ENCODE measurements around the gene HOXA9. TPM values are rescaled to one million over a fixed set of nuclear protein-coding genes. Genes with fewer than 3 reads are reported as not detected.

HOXA9 gene
- total RNA-seq, 4 donors from 2014 or later, result 25.7 to 71.2 (median 46.1) TPM

- H3K4me1 ChIP-seq, result peaks cover 0 to 26% (median 0%) of the 10 kb centered on the region in 4 donors
- DNase-seq, result no peak
- no peak overlapping the region for H3K27ac ChIP-seq
- no peak overlapping the region for H3K4me3 ChIP-seq
- H3K27me3 ChIP-seq, result peaks cover 0 to 71% of the 10 kb centered on the region in 2 donors
- H3K36me3 ChIP-seq, result no peaks in the 10 kb centered on the region
- no peaks in the 10 kb centered on the region for H3K9me3 ChIP-seq
- TF ChIP-seq, protein P1, sequence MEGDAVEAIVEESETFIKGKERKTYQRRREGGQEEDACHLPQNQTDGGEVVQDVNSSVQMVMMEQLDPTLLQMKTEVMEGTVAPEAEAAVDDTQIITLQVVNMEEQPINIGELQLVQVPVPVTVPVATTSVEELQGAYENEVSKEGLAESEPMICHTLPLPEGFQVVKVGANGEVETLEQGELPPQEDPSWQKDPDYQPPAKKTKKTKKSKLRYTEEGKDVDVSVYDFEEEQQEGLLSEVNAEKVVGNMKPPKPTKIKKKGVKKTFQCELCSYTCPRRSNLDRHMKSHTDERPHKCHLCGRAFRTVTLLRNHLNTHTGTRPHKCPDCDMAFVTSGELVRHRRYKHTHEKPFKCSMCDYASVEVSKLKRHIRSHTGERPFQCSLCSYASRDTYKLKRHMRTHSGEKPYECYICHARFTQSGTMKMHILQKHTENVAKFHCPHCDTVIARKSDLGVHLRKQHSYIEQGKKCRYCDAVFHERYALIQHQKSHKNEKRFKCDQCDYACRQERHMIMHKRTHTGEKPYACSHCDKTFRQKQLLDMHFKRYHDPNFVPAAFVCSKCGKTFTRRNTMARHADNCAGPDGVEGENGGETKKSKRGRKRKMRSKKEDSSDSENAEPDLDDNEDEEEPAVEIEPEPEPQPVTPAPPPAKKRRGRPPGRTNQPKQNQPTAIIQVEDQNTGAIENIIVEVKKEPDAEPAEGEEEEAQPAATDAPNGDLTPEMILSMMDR (IDR thresholded peaks at IDR 0.05), result no peak
- TF ChIP-seq POLR2A (IDR thresholded peaks at IDR 0.05), result no peak
These were observed 42.1 kb upstream of the HOXA9 start for GRCh38 chr7:27207348-27207985.

- Histone ChIP-seq H3K4me3 (no peak overlapping the region), H3K9me3 (no peaks in the 10 kb centered on the region), H3K27ac (no peak overlapping the region), H3K36me3 (no peaks in the 10 kb centered on the region), H3K4me1 (peaks cover 0 to 27% (median 5%) of the 10 kb centered on the region in 4 donors), H3K27me3 (peaks cover 0 to 77% of the 10 kb centered on the region in 2 donors)
- TF ChIP-seq, protein P1 (IDR thresholded peaks at IDR 0.05), result no peak
- TF ChIP-seq POLR2A (IDR thresholded peaks at IDR 0.05), result no peak
- no peak for DNase-seq
These were observed 40.3 kb upstream of the HOXA9 start for GRCh38 chr7:27205325-27206280.

DNA sequence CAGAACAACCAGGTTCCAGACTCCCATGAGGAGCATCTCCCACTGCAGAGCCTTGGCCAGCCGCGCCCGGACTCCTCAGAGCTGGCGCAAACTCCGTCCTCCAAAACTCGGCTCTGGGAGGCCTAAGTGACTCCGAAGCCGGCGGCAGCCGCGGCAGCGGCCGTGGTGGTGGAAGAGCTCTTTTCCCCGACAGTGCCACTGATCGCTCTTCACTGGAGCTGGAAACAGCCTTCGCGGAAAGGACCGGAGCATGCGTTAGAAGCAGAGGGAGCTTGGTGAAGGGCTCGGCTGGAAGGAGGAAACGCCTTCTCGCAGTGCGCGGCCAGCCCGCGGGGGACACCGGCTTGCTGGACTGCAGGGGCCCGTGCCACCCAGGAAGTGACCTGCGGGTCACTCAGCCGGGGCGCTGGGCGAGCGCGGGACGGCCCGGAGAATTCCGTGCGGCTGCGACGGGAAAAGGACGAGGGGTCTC is 39.5 kb upstream of the HOXA9 start:
- Histone ChIP-seq H3K27ac (no peak overlapping the region), H3K27me3 (peaks cover 0 to 76% of the 10 kb centered on the region in 2 donors), H3K4me3 (no peak overlapping the region), H3K9me3 (no peaks in the 10 kb centered on the region), H3K4me1 (peaks cover 0 to 31% (median 11%) of the 10 kb centered on the region in 4 donors), H3K36me3 (no peaks in the 10 kb centered on the region)
- DNase-seq, result peak in 1 of 3 donors; percentile 53
- TF ChIP-seq, protein P1 (IDR thresholded peaks at IDR 0.05), result no peak
- no peak for TF ChIP-seq POLR2A (IDR thresholded peaks at IDR 0.05)

DNA sequence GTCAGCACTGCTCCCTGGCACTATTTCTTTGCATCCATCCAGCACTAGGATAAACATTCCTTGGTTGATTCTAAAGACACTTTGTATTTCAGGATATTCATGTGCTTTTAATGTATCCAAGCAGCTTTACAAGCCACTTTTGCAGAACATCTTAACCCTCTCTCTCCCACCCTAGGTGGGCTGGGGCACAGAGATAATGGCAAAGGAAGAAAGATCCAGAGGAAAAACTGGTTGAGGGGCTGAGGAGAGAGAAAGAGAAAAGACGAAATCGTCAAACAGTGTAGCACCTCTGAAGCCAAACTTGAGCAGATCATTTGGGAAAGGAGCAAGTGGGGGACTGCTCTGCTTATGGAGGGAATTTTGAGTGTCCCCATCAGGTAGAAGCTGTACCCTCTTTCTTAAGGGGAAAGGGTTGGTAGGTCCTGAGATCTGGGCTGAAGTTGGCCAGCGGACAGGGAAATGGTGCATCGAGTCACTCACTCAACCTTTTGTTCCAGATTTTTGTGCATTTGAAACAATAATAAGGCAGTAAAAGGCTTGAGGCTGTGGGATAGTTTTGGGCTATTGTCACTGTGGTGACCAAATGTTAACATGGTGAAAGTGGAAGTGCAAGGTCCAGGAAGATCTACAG is 38.7 kb upstream of the HOXA9 start:
- H3K36me3 ChIP-seq, result no peaks in the 10 kb centered on the region
- peaks cover 1 to 36% (median 13%) of the 10 kb centered on the region in 4 donors for H3K4me1 ChIP-seq
- peaks cover 0 to 76% of the 10 kb centered on the region in 2 donors for H3K27me3 ChIP-seq
- peaks cover 0 to 4% (median 0%) of the 10 kb centered on the region in 4 donors for H3K9me3 ChIP-seq
- no peak overlapping the region for H3K4me3 ChIP-seq
- TF ChIP-seq POLR2A (IDR thresholded peaks at IDR 0.05), result no peak
- TF ChIP-seq, protein P1 (IDR thresholded peaks at IDR 0.05), result no peak
- no peak for DNase-seq
- H3K27ac ChIP-seq, result no peak overlapping the region

- Histone ChIP-seq H3K27ac (no peak overlapping the region), H3K4me3 (no peak overlapping the region), H3K27me3 (peaks cover 0 to 82% of the 10 kb centered on the region in 2 donors), H3K36me3 (no peaks in the 10 kb centered on the region), H3K4me1 (peaks cover 4 to 42% (median 13%) of the 10 kb centered on the region in 4 donors), H3K9me3 (peaks cover 0 to 6% (median 0%) of the 10 kb centered on the region in 4 donors)
- peak in 1 of 3 donors; percentile 33 for DNase-seq
- TF ChIP-seq, protein P1 (IDR thresholded peaks at IDR 0.05), result no peak
- TF ChIP-seq POLR2A (IDR thresholded peaks at IDR 0.05), result no peak
These were observed 38.1 kb upstream of the HOXA9 start for GRCh38 chr7:27203365-27203953.

Measured in Peyer's patch (tissue), 4 donors.